Measurements from ENCODE around the gene GNAI3.

The GNAI3 gene

GRCh38 chr1:109548321-109549267, at the start of gene GNAI3:
Gene GNAI3, plus strand, starts transcription at chr1:109548615. Its CDS starts 106 bp downstream, at chr1:109548721.
- no peaks in the 10 kb centered on the region for H3K9me3 ChIP-seq (ENCODE audit: low read length)
- no peaks in the 10 kb centered on the region for H3K36me3 ChIP-seq (ENCODE audit: insufficient read depth, low read length)
- H3K27me3 ChIP-seq (ENCODE audit: insufficient read depth, low read length): no peaks in the 10 kb centered on the region
- H3K4me1 ChIP-seq (ENCODE audit: insufficient read depth, low read length): peaks cover 32% of the 10 kb centered on the region
- peak within 1 kb of the TSS; percentile 67 for H3K4me3 ChIP-seq (ENCODE audit: low read length)
- H2AFZ ChIP-seq (ENCODE audit: low read depth, low read length): peak within 1 kb of the TSS; percentile 2

- H3K4me3 ChIP-seq (ENCODE audit: low read length): no peak overlapping the region
- no peaks in the 10 kb centered on the region for H3K27me3 ChIP-seq (ENCODE audit: insufficient read depth, low read length)
- H3K36me3 ChIP-seq (ENCODE audit: insufficient read depth, low read length): peaks cover 11% of the 10 kb centered on the region
- H3K4me1 ChIP-seq (ENCODE audit: insufficient read depth, low read length): peaks cover 33% of the 10 kb centered on the region
- H2AFZ ChIP-seq (ENCODE audit: low read depth, low read length): no peak overlapping the region
- H3K9me3 ChIP-seq (ENCODE audit: low read length): no peaks in the 10 kb centered on the region
Observed at GRCh38 chr1:109499081-109499480, 49.3 kb upstream of the GNAI3 start.

DNA sequence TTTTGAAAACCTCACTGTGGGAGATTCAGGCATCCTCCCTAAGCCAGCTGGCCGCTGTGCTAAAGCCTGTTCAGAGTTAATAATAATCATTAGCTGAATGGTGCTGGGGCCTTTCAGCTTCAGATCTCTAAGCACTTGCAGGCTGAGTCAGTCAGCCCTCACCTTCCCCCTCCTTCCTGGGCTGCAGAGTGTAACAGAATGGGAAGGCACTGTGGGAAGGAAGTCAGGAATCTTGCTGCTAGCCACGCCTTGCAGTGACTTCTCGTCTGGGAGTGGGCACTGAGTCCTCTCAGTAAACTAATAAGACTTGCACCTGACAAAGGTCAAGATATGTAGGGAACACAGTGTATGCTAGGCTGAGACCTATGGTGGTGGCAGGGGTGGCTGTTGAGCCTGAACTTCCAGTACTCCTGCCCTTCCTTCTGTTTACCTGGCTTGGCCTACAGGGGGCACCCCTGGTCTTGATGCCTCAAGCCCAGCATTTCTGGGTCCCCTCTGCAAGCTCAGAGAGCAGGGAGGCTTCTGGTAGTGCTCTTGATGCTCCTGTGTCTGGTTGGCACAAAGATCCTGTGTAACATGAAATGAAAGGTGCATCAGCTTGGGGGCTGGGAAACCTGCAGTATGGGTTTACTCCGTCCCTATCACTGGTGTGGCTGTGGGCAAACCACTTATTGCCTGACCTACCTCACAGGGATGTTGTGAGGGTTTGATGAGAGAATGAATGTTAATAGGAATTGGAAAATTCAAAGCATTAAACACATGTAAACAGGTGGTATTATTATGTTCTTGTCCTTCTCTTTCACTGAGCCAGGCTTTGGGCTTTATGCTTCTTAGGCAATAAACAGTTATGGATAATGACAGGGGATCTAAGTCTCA, 48.5 kb upstream of the GNAI3 start:
- Histone ChIP-seq H3K4me3 (ENCODE audit: low read length) (no peak overlapping the region), H3K36me3 (ENCODE audit: insufficient read depth, low read length) (peaks cover 11% of the 10 kb centered on the region), H3K27me3 (ENCODE audit: insufficient read depth, low read length) (no peaks in the 10 kb centered on the region), H2AFZ (ENCODE audit: low read depth, low read length) (no peak overlapping the region), H3K9me3 (ENCODE audit: low read length) (no peaks in the 10 kb centered on the region), H3K4me1 (ENCODE audit: insufficient read depth, low read length) (peaks cover 32% of the 10 kb centered on the region)

GRCh38 chr1:109500941-109501381, 47.5 kb upstream of the GNAI3 start:
- Histone ChIP-seq H3K4me3 (ENCODE audit: low read length) (no peak overlapping the region), H2AFZ (ENCODE audit: low read depth, low read length) (no peak overlapping the region), H3K4me1 (ENCODE audit: insufficient read depth, low read length) (peaks cover 32% of the 10 kb centered on the region), H3K36me3 (ENCODE audit: insufficient read depth, low read length) (peaks cover 8% of the 10 kb centered on the region), H3K9me3 (ENCODE audit: low read length) (no peaks in the 10 kb centered on the region), H3K27me3 (ENCODE audit: insufficient read depth, low read length) (no peaks in the 10 kb centered on the region)

GRCh38 chr1:109501644-109502363, 46.6 kb upstream of the GNAI3 start:
- Histone ChIP-seq H3K4me1 (ENCODE audit: insufficient read depth, low read length) (peaks cover 32% of the 10 kb centered on the region), H3K9me3 (ENCODE audit: low read length) (no peaks in the 10 kb centered on the region), H3K36me3 (ENCODE audit: insufficient read depth, low read length) (peaks cover 4% of the 10 kb centered on the region), H2AFZ (ENCODE audit: low read depth, low read length) (no peak overlapping the region), H3K27me3 (ENCODE audit: insufficient read depth, low read length) (no peaks in the 10 kb centered on the region), H3K4me3 (ENCODE audit: low read length) (no peak overlapping the region)

- no peaks in the 10 kb centered on the region for H3K27me3 ChIP-seq (ENCODE audit: insufficient read depth, low read length)
- peaks cover 28% of the 10 kb centered on the region for H3K4me1 ChIP-seq (ENCODE audit: insufficient read depth, low read length)
- no peak overlapping the region for H2AFZ ChIP-seq (ENCODE audit: low read depth, low read length)
- H3K4me3 ChIP-seq (ENCODE audit: low read length): no peak overlapping the region
- peaks cover 4% of the 10 kb centered on the region for H3K36me3 ChIP-seq (ENCODE audit: insufficient read depth, low read length)
- H3K9me3 ChIP-seq (ENCODE audit: low read length): no peaks in the 10 kb centered on the region
Observed at GRCh38 chr1:109502364-109502851, 46.0 kb upstream of the GNAI3 start.

GRCh38 chr1:109503935-109504334, 44.5 kb upstream of the GNAI3 start:
- Histone ChIP-seq H3K4me3 (ENCODE audit: low read length) (no peak overlapping the region), H3K27me3 (ENCODE audit: insufficient read depth, low read length) (no peaks in the 10 kb centered on the region), H3K9me3 (ENCODE audit: low read length) (no peaks in the 10 kb centered on the region), H3K36me3 (ENCODE audit: insufficient read depth, low read length) (peaks cover 4% of the 10 kb centered on the region), H2AFZ (ENCODE audit: low read depth, low read length) (no peak overlapping the region), H3K4me1 (ENCODE audit: insufficient read depth, low read length) (peaks cover 18% of the 10 kb centered on the region)

GRCh38 chr1:109504974-109505373, 43.4 kb upstream of the GNAI3 start:
- no peaks in the 10 kb centered on the region for H3K9me3 ChIP-seq (ENCODE audit: low read length)
- H3K27me3 ChIP-seq (ENCODE audit: insufficient read depth, low read length): no peaks in the 10 kb centered on the region
- no peaks in the 10 kb centered on the region for H3K36me3 ChIP-seq (ENCODE audit: insufficient read depth, low read length)
- peaks cover 23% of the 10 kb centered on the region for H3K4me1 ChIP-seq (ENCODE audit: insufficient read depth, low read length)
- no peak overlapping the region for H2AFZ ChIP-seq (ENCODE audit: low read depth, low read length)
- no peak overlapping the region for H3K4me3 ChIP-seq (ENCODE audit: low read length)

DNA sequence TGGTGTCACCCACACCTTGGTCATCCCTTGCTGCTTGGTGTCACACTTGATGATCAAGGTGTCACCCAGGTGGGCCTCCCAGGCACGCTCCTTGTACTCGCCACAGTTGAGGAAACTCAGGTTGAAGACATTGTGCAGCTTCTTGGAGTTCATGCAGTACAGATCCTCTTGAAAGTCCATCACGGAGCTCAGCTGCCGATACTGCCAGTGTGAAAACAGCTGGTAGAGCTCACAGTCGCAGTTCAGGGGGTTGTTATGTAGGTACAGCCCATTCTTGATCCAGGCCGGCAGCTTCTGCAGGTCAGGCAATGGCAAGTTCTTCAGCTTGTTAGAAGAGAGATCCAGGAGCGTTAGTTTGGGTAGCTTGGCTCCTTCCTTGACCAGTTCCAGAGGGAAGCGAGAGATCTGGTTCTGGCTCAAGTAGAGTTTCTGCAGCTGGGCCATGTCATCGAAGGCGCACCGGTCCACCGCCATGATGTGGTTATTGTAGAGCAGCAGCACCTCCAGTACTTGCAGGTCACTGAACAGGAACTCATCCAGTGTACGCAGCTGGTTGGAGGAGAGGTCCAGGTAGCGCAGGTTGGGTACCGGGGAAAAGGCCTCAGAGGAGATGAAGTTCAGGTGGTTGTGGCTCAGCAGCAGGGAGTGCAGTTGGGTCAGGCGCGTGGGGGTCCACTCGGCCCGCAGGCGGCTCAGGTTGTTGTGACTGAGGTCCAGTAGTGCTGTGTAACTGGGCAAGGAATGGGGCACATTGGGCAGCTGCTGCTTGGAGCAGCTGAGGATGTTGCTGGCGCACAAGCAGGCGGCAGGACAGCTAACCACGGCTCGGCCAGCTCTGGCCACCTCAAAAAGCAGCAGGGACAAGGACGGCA, 40.2 kb upstream of the GNAI3 start:
- no peaks in the 10 kb centered on the region for H3K9me3 ChIP-seq (ENCODE audit: low read length)
- no peak overlapping the region for H2AFZ ChIP-seq (ENCODE audit: low read depth, low read length)
- no peak overlapping the region for H3K4me3 ChIP-seq (ENCODE audit: low read length)
- H3K4me1 ChIP-seq (ENCODE audit: insufficient read depth, low read length): peaks cover 13% of the 10 kb centered on the region
- no peaks in the 10 kb centered on the region for H3K36me3 ChIP-seq (ENCODE audit: insufficient read depth, low read length)
- no peaks in the 10 kb centered on the region for H3K27me3 ChIP-seq (ENCODE audit: insufficient read depth, low read length)

DNA sequence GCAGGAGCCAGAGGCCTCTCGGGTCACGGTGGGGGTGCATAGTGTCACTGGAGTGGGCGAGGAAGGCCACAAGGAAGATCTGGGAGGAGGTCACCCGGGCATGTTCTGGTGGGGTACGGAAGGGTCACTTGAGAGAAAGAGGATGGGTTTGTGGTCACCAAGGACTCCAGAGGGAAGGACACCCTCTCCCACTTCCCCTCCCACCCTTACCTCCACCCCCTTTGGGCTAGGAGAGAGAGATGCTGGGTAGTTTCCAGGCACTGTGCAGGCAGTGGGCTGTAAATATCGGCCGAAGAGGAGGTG, 39.6 kb upstream of the GNAI3 start:
- no peaks in the 10 kb centered on the region for H3K27me3 ChIP-seq (ENCODE audit: insufficient read depth, low read length)
- peak overlapping the region; percentile 85 for H3K4me3 ChIP-seq (ENCODE audit: low read length)

GRCh38 chr1:109509176-109510134, 39.0 kb upstream of the GNAI3 start, which contains the start of gene AMIGO1:
Gene AMIGO1, minus strand, starts transcription at chr1:109509727. Its CDS starts 815 bp downstream, at chr1:109508912.
- H3K4me1 ChIP-seq (ENCODE audit: insufficient read depth, low read length): peaks cover 13% of the 10 kb centered on the region
- no peaks in the 10 kb centered on the region for H3K36me3 ChIP-seq (ENCODE audit: insufficient read depth, low read length)
- peak within 1 kb of the TSS; percentile 85 for H3K4me3 ChIP-seq (ENCODE audit: low read length)
- H3K9me3 ChIP-seq (ENCODE audit: low read length): no peaks in the 10 kb centered on the region
- H2AFZ ChIP-seq (ENCODE audit: low read depth, low read length): peak within 1 kb of the TSS; percentile 84
- H3K27me3 ChIP-seq (ENCODE audit: insufficient read depth, low read length): no peaks in the 10 kb centered on the region

More for the DNA sequence above, 39.6 kb upstream of the GNAI3 start:
- H3K36me3 ChIP-seq (ENCODE audit: insufficient read depth, low read length): no peaks in the 10 kb centered on the region
- peaks cover 13% of the 10 kb centered on the region for H3K4me1 ChIP-seq (ENCODE audit: insufficient read depth, low read length)
- no peak overlapping the region for H2AFZ ChIP-seq (ENCODE audit: low read depth, low read length)
- no peaks in the 10 kb centered on the region for H3K9me3 ChIP-seq (ENCODE audit: low read length)
